Fibroblast of skin of back (primary cell): ENCODE measurements around the gene MAB21L3.

Experiments used
- DNase-seq: peaks from one replicate; pipeline ENCODE4 v3.0.0-alpha.2; 2013

The MAB21L3 gene

DNA sequence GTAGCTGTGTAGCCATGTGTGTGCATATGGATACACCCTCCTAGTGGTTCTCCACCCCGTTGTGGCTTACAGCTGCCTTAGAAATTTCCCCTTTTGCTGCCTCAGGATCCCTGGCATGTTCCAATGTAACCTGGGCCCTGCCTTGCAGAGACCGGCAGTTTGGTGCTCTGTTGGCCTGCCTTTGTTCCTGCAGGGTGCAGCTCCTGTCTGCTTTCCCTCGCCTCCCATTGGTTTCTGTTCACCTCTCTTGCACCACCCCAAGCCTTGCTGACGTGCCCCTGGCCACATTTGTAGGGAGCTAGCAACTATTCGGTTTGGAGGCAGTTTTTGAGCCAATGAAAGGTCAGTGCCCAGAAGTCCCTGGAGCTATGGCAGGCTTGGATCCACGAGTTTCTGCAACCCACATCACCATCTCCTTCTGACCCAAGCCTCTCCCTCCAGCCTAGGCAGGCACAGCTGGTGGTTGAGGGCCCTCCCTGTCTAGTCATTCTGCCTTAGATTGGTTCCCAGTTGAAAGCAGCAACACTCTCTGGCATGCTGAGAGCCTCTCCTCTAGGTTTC lies 54.9 kb downstream of the MAB21L3 start:
- no peak for DNase-seq

DNA sequence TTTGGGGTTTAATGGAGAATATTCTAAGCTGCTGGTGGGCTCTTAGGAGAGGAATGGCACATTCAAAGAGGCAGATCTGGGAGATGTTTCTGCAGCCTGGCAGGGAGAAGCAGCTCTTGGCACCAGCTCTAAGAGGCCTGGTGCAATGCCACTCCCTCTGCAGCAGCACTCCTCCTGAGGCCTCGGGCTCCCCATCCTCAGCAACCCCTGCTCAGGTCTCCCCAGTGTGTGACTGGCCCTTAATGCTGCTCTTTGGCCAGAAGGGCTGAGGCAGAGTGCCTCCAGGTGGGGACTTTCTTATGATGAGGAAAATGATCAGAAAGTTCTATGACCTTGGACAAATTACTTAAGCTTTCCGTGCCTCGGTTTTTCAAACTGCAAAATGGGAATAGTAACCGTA lies 55.5 kb downstream of the MAB21L3 start:
- DNase-seq = no peak

DNA sequence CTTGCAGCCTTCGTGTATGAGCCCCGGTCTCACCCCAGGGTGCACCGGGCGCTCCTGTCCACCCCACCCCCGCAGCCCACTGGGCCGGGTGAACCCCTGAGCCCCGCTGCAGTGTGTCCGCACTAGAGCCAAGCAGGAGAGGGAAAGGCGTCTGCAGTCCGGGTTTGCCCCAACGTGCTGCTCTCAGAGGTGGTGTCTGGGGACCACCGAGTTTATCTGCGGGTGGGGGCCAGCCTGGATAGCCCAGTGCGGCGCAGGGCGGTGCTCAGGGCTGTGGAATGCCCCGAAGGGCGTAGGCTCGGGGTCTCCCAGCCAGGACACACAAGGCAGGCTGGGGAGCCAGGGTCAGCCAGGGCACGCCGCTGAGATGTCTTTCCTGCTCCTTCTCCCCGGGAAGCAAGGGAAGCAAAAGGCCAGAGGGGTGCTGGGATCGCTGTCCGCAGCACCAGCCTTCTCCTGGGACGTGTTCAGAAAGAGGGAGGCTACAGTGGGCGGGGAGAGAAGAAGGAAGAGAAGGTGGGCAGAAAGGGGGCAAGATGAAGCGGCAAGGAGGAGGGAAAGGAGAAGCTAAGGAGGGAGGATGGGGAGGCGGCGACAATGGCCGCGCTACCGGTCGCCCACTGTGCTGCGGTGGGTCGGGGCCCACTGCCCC lies 56.6 kb downstream of the MAB21L3 start:
- DNase-seq = peak; percentile 28

DNA sequence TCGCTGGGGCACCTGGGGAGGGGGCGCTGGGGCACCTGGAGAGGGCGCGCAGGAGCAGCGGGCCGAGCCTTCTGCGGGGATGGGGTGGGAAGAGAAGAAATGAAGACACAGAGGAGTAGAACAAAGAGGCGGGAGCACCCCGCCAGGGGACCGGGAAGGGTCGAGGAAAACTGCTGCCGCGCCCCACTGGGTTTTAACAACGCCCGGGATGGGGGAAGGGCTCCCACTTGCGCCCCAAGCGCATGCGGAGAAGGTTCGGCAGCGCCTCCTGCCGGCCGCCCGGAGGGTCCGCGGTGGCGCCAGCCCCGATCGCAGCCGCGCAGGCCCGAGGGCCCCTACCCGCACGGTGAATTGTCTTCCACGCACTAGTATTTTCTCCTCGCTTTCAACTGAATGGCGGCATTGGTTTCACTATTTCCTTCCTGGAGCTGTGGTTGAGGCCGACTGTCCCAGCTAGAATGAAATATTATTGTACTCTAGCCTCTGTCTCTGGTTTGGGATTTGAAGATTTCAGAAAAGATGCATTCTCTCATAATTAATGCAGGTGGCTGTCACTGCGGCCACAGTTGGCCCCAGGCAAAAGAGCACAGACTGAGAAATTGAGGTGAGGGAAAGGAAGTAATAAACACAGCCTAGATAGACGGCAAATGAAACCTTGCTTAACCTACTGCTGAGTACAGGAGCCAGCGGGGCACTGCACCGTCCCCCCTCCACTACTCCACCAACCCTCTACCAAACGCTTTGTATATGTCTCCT lies 57.3 kb downstream of the MAB21L3 start:
- peak; percentile 51 for DNase-seq

DNA sequence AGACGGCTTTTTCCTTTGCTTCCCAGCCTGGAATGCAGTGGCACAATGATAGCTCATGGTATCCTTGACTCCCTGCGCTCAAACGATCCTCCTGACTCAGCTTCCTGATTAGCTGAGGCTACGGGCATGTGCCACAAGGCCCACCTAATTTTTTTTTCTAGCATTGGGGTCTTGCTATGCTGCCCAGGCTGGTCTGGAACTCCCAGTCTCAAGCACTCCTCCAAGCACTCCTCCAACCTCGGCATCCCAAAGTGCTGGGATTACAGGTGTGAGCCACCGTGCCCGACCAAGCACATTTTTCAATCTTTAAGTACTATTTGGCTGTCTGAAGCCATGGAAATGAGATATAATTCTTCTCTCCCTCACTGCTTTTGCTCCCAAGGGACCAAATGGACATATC lies 58.7 kb downstream of the MAB21L3 start:
- DNase-seq = no peak

DNA sequence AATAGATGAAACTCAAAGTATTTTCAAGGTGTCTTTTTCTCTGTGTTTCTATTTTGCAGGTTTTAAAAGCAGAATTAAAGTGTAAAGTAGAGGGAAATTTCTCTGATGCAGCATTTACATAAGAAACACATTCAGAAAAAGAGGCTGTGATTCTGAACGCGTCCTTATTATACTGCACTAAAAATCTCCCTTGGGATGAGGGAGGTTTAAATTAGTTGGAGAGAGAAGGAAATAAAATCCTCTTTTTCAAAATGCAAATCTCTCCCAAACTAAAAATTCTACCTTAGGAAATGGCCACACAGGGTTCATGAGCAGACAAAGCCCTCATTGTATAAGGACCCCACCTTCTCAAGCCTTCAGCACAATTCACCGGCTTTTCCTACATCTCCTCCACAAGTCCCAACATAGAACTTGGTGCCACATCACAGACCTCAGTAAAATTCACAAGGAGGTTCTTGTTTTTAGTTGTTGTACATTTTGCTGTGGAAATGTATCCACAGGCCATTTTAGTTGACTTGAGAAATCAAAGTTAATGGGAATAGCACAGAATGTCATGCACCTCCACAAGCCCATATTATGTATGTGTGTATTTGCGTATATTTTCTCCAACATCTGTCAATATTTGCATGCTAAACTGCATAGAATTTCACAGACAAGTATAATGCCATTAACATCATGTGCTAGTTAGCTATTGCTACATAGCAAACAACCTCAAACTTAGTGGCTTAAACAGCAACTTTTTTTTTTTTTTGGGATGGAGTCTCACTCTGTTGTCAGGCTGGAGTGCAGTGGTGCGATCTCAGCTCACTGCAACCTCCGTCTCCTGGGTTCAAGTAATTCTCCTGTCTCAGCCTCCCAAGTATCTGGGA lies 59.8 kb downstream of the MAB21L3 start:
- no peak for DNase-seq

DNA sequence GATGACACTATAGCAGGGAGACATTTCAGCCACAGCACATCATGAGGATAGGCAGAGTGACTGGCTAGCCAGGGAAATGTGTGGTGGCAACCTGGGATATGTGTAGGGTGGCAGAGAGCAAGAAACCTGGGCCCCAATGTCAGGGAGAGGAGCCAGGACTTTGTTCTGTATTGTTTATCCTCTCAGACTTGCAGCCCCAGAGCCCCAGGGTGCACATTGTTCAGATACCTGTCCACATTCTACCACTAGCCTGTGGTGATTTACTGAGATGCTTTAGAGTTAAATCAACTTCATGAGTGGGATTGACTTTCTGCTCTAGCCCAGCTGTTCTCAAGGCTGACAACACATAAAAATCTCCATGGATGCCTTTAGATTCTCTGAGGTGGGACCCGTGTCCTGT lies 61.5 kb downstream of the MAB21L3 start:
- DNase-seq = no peak

DNA sequence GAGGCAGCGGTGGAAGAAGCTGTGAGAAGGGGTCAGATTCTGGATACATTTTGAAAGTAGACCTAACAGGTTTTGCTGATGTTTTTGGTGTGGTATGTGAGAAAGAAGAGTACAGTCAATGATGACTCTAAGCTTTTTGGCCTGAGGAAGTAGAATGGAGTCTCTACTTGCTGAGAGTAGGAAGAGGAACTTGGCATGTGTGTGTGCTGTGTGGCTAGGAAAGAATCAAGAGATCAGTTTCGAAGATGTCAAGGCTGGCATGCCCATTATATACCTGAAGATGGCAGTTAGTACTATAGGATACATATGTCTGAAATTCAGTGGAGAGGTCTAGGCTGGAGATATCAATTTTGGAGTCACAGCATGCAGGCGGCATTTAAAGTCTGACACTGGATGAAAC lies 64.4 kb downstream of the MAB21L3 start:
- no peak for DNase-seq

DNA sequence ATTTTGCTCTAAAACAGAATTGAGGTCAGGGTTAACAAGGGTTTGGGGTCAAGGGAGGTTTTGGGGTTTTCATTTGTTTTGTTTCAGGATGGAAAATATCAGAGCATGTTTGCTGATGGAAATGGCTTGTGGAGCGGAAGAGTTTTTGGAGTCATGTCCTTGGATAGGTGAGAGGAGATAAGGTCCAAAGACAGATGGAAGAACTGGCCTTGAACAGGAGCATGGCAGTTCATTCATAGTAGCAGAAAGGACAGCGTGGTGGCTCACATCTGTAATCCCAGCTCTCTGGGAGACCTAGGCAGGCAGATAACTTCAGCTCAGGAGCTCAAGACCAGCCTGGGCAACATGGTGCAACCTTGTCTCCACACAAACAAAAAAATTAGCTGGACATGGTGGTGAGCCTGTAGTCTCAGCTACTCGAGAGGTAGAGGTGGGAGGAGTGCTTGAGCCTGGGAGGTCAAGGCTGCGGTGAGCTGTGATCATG lies 65.1 kb downstream of the MAB21L3 start:
- DNase-seq = no peak

DNA sequence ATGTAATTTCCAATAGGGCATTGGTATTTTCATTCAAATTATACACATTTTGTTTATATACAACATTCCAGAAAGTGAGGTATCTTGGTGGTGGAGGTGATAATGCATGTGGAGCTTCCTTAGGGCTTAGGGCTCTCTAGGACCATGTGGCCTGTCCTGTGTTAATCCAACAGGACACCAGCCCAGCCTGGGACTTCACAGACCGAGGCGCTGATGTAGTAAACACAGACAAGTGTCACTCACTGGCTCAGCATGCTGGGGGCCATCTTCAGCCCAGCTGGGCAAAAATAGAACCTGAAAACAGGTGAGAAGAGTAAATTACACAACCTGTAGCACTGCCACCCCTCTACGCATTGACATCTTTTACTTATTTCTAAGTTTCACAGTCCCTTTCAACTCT lies 66.7 kb downstream of the MAB21L3 start:
- no peak for DNase-seq

DNA sequence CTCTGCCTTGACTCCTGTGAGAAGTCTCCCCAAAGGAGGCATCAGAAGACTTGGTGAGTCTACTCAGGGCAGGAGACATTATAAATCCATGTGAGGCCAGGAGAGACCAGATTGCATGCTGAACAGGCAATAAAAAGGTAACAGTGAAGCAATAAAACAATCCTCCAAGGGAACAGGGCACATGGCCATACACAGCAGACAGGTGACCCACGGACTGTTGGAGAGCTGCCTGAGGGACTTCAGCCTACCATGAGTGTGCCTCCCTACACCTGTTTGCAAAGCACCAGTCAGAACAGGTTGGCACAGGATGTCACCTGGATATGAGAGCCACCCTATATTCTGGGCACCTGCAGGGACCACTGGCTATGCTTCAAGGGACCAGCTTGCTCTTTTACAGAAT lies 67.6 kb downstream of the MAB21L3 start:
- DNase-seq = no peak

DNA sequence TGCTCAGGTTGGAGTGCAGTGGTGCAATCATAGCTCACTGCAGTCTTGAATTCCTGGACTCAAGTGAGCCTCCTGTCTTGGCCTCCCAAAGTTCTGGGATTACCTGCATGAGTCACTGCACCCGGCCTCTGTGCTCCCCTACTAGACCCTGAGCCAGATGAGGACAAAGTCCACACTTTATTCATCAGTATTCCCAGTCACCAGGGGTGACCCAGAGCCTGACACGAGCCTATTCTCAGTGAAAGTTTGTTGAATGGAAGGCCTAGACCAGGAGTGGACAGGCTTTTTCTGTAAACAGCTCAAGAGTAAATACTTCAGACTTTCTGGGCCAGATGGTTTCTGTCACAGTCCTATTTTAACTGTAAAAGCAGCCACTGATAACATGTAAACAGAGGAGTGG lies 68.2 kb downstream of the MAB21L3 start:
- no peak for DNase-seq

DNA sequence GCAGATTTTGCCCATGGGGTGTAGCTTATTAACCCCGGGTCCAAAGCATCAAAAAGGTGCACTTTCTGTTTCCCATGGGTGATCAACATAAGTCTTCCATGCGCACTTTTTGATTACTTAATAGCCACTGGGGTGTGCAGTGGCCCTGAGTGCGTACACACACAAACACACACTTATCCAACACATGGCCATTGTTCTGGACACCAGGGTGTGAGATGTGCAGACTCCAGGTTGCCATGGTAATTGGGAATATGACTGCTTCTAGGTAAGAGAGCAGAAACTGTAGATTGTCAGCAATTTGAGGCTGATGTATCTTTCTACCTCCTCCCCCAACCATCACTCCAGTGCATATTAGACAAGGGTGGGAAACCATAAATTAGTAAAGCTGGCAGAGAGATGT lies 68.8 kb downstream of the MAB21L3 start:
- no peak for DNase-seq

DNA sequence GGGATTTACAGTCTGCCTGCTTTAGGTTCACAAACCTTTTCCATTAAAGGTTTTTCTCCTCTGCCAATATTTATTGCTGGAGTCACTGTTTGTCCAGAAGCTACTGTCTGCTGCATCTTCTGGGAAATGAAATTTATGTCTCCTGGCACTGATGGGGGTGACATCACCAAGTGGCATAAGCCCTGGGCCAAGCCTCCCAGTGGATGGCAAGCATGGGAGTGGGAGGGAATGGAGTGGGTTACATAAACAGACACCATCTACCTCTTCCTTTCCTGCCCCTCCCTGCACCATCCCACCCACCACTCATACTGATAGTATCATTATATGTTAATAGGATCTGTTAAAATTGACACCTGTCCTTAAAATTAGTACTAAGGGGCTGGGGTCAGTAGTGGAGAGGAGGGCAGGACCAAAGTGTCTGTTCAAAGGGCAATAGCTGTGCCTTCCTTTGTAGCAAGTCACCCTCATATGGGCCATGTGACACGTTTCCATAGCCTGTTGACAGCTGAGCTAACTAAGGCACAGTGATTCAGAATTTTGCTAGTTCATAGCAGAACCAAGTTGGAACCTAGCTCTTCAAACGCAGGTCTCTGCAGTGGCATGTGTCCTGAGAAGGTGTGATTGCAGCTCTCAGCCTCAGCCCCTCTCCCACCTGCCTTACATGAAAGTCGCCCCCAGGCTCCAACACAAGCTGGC lies 71.0 kb downstream of the MAB21L3 start:
- no peak for DNase-seq
